Keratinocyte (primary cell): ENCODE measurements around the gene BDKRB2. TPM values are rescaled to one million over a fixed set of nuclear protein-coding genes. Genes with fewer than 3 reads are reported as not detected.

Experiments used
- DNase-seq: peaks from one replicate; pipeline ENCODE4 v3.0.0-alpha.2; 2011; ENCODE audit warnings: low read depth, missing footprints, low spot score
- FAIRE-seq: peaks from 2 replicates; lab custom pipeline; 2011; peaks lifted over from hg19 to GRCh38; lab: Jason Lieb, UNC
- H2AFZ ChIP-seq: 2 replicates; pipeline ENCODE4 v1.6.0; 2012; ENCODE audit warnings: low read length, control low read depth, inconsistent platforms; ENCODE audit not compliant: control insufficient read depth
- H3K27ac ChIP-seq: 2 replicates; pipeline ENCODE4 v1.5.1; 2011; ENCODE audit warnings: low read length; ENCODE audit not compliant: control insufficient read depth, insufficient read depth
- H3K27me3 ChIP-seq: 3 replicates; pipeline ENCODE4 v1.6.0; 2011; ENCODE audit warnings: low read length; ENCODE audit not compliant: control insufficient read depth, insufficient read depth; ENCODE audit errors: extremely low read depth
- H3K36me3 ChIP-seq, 2 experiments: 2 replicates in 1 of 2; 3 replicates in 1 of 2; pipeline ENCODE4 v1.5.1; 2011; ENCODE audit warnings: low read length in 2 of 2, mild to moderate bottlenecking in 1 of 2; ENCODE audit not compliant: control insufficient read depth in 2 of 2, insufficient read depth in 2 of 2; ENCODE audit errors: extremely low read depth in 1 of 2
- H3K4me1 ChIP-seq: 3 replicates; pipeline ENCODE4 v1.5.1; 2011; ENCODE audit warnings: low read length; ENCODE audit not compliant: control insufficient read depth, insufficient read depth; ENCODE audit errors: extremely low read depth
- H3K4me2 ChIP-seq: 3 replicates; pipeline ENCODE4 v1.6.0; 2011; ENCODE audit warnings: low read depth, low read length; ENCODE audit not compliant: control insufficient read depth, insufficient read depth; ENCODE audit errors: extremely low read depth
- H3K4me3 ChIP-seq, 3 experiments: fragments of 200-600 bp in 1 of 3; sonication (generic) in 1 of 3; 2 replicates in 2 of 3; 3 replicates in 1 of 3; pipeline ENCODE4 v1.5.1; 2011 to 2016; ENCODE audit warnings: low read length in 3 of 3, mild to moderate bottlenecking in 3 of 3, control low read depth in 2 of 3, inconsistent platforms in 1 of 3, low read depth in 1 of 3, mixed read lengths in 1 of 3, mixed run types in 1 of 3, moderate library complexity in 1 of 3; ENCODE audit not compliant: control insufficient read depth in 2 of 3, insufficient read depth in 2 of 3; ENCODE audit errors: extremely low read depth in 1 of 3
- H3K79me2 ChIP-seq: 2 replicates; pipeline ENCODE4 v1.6.0; 2012; ENCODE audit warnings: low read length; ENCODE audit not compliant: control insufficient read depth, insufficient read depth
- H3K9ac ChIP-seq: 3 replicates; pipeline ENCODE4 v1.6.0; 2011; ENCODE audit warnings: low read length; ENCODE audit not compliant: control insufficient read depth, insufficient read depth; ENCODE audit errors: extremely low read depth
- H3K9me1 ChIP-seq: 3 replicates; pipeline ENCODE4 v1.6.0; 2011; ENCODE audit warnings: low read length; ENCODE audit not compliant: control insufficient read depth, insufficient read depth; ENCODE audit errors: extremely low read depth
- H3K9me3 ChIP-seq: 2 replicates; pipeline ENCODE4 v1.5.1; 2012; ENCODE audit warnings: low read depth, low read length; ENCODE audit not compliant: control insufficient read depth
- H4K20me1 ChIP-seq: 3 replicates; pipeline ENCODE4 v1.6.0; 2011; ENCODE audit warnings: low read length; ENCODE audit not compliant: control insufficient read depth, insufficient read depth; ENCODE audit errors: extremely low read depth
- CTCF ChIP-seq, 3 experiments: IDR thresholded peaks in 1 of 3; conservative IDR thresholded peaks in 1 of 3; optimal IDR thresholded peaks in 1 of 3; 2 replicates in 2 of 3; 3 replicates in 1 of 3; pipeline versions ENCODE3 to v1.5.1; 2011; ENCODE audit warnings: low read length in 3 of 3, mild to moderate bottlenecking in 3 of 3, moderate library complexity in 2 of 3, control low read depth in 1 of 3, inconsistent platforms in 1 of 3; ENCODE audit not compliant: insufficient read depth in 2 of 3; ENCODE audit errors: extremely low read depth in 1 of 3
- EZH2 ChIP-seq: IDR thresholded peaks from one replicate; pipeline ENCODE4 v1.6.1; 2012; ENCODE audit warnings: inconsistent platforms, mild to moderate bottlenecking, low read length, moderate library complexity
- dilution Hi-C: fragments of 300-500 bp; cut with MboI; formaldehyde crosslinking; loops from one replicate; pipeline ENCODE4 v1.7.0; 2020; ENCODE audit warnings: low sequenced_read_pairs; ENCODE audit not compliant: extremely low pct_ligation_motif_present
- polyA plus RNA-seq, 5 experiments: library from polyadenylated mRNA; depleted of rRNA in 3 of 5; stranded (reverse) in 3 of 5; stranded (forward) in 1 of 5; unstranded in 1 of 5; fragments of >200 nt; gene quantifications; 1 replicate in 1 of 5; 2 replicates in 3 of 5; 3 replicates in 1 of 5; pipeline versions ENCODE4 v1.2.1 to v1.2.3, GENCODE V29; 2011 to 2012; ENCODE audit warnings: missing spikeins in 2 of 5, low read depth in 1 of 5, low replicate concordance in 1 of 5

The BDKRB2 gene
- polyA plus RNA-seq, 1 donor (not counting 4 experiments of a cell fraction or from before 2014, with no cell fraction given), result 13.2 TPM

- no peak for TF ChIP-seq EZH2
- no peak for TF ChIP-seq CTCF (optimal IDR thresholded peaks at IDR 0.05 in 1 of 3, IDR thresholded peaks at IDR 0.05 in 1 of 3, conservative IDR thresholded peaks at IDR 0.05 in 1 of 3; ENCODE audit: extremely low read depth in 1 of 3, insufficient read depth in 2 of 3, low read length in 3 of 3)
- H3K4me3 ChIP-seq, result no peak overlapping the region
- H3K79me2 ChIP-seq, result no peaks in the 10 kb centered on the region
- H3K9ac ChIP-seq, result no peak overlapping the region
- FAIRE-seq (no peak), DNase-seq (no peak)
- peaks cover 18% of the 10 kb centered on the region for H3K4me1 ChIP-seq
- H3K4me2 ChIP-seq, result no peak overlapping the region
- dilution Hi-C loops, result no loop called here
- H4K20me1 ChIP-seq, result no peaks in the 10 kb centered on the region
- no peaks in the 10 kb centered on the region for H3K27me3 ChIP-seq
- H3K36me3 ChIP-seq, result no peaks in the 10 kb centered on the region
- H3K9me1 ChIP-seq, result no peaks in the 10 kb centered on the region
- H3K9me3 ChIP-seq, result no peaks in the 10 kb centered on the region
- no peak overlapping the region for H3K27ac ChIP-seq
- H2AFZ ChIP-seq, result no peak overlapping the region
These were observed 58.9 kb downstream of the BDKRB2 start for GRCh38 chr14:96263347-96264199.

- dilution Hi-C loops, result no loop called here
- Histone ChIP-seq H3K27me3 (no peaks in the 10 kb centered on the region), H3K9me3 (no peaks in the 10 kb centered on the region), H3K9ac (no peak overlapping the region), H2AFZ (no peak overlapping the region), H3K36me3 (no peaks in the 10 kb centered on the region), H3K79me2 (no peaks in the 10 kb centered on the region), H3K27ac (no peak overlapping the region), H3K4me3 (no peak overlapping the region), H3K4me2 (no peak overlapping the region), H4K20me1 (no peaks in the 10 kb centered on the region), H3K9me1 (no peaks in the 10 kb centered on the region), H3K4me1 (peaks cover 24% of the 10 kb centered on the region)
- no peak for DNase-seq
- TF ChIP-seq CTCF (optimal IDR thresholded peaks at IDR 0.05 in 1 of 3, IDR thresholded peaks at IDR 0.05 in 1 of 3, conservative IDR thresholded peaks at IDR 0.05 in 1 of 3; ENCODE audit: extremely low read depth in 1 of 3, insufficient read depth in 2 of 3, low read length in 3 of 3) (no peak), EZH2 (no peak)
- no peak for FAIRE-seq
These were observed 59.5 kb downstream of the BDKRB2 start for GRCh38 chr14:96264200-96264553.
